GM10266 (cell line): ENCODE measurements around the gene KRTAP5-1.

Experiments
- DNase-seq: peaks from one replicate; pipeline ENCODE4 v3.0.0; 2012; ENCODE audit errors: extremely low spot score
- TF ChIP-seq, protein P1 (sequence below): IDR thresholded peaks from 2 replicates; pipeline ENCODE4 v1.5.1; 2012; ENCODE audit warnings: mild to moderate bottlenecking, low read depth; ENCODE audit not compliant: control insufficient read depth, insufficient read depth; ENCODE audit errors: missing control alignments

Gene KRTAP5-1

DNA sequence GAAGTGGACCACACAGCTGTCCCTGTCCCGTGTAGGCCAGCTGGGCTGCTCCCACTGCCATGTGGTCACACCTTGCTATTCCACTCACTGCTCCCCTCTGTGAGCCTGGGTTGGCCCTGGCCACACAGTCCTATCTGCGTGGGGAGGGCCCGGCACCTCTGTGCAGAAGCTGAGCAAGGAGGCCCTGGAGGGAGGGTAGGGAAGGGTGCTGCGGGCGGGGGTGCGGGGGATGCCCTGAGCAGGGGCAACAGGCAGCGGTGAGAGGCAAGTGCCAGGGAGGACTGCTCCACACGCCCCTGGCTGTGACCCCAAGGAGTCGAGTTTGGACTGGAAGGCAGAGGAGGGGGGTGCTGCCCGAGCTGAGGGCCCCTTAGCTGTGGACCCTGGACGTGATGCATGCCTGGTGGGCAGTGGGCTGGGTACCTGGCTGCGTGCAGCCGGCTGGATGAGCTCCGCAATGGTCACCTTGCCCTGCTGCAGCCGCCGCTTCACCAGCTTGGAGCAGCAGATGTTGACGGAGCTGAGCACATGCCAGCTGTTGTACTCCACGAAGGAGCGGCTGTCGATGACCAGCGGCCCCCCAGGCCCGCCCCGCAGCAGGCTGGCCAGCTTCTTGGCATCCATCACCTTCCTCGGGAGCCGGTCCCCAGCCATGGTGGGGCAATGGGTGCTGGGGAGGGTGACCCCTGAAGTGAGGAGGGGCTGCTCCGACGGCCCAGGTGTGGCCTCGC is 19.7 kb downstream of the KRTAP5-1 start:
- TF ChIP-seq, protein P1, sequence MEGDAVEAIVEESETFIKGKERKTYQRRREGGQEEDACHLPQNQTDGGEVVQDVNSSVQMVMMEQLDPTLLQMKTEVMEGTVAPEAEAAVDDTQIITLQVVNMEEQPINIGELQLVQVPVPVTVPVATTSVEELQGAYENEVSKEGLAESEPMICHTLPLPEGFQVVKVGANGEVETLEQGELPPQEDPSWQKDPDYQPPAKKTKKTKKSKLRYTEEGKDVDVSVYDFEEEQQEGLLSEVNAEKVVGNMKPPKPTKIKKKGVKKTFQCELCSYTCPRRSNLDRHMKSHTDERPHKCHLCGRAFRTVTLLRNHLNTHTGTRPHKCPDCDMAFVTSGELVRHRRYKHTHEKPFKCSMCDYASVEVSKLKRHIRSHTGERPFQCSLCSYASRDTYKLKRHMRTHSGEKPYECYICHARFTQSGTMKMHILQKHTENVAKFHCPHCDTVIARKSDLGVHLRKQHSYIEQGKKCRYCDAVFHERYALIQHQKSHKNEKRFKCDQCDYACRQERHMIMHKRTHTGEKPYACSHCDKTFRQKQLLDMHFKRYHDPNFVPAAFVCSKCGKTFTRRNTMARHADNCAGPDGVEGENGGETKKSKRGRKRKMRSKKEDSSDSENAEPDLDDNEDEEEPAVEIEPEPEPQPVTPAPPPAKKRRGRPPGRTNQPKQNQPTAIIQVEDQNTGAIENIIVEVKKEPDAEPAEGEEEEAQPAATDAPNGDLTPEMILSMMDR, result no peak
- DNase-seq, result no peak

DNA sequence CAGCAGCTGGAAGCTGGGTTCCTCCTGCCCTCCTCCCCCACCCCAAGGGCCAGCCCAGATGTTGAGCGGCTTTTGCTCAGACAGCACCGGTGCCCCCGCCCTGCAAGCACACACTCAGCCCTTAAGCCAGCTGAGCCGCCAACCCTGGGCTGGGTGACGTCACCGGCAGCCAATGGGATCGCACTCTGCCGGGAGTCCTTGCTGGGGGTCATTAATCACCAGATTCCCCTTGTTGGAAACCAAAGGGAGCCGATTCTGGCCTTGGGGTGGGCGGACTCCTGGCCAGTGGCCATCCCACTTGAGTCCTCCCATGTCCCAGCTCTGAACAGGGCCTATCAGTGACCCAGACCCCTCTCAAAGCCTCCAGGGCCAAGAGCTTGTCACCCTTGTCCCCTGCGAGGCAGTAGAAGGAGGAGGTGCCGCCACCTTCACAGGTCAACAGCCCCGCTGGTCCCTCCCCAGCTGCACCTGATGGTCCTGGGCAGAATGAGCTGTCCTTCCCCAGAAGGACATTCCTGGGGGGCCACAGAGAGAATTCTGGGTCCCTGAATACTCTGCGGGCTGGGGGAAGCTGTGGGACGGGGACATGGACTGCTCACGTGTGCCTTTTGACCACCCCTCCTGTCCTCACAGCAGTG is 20.4 kb downstream of the KRTAP5-1 start:
- TF ChIP-seq, protein P1, result no peak
- DNase-seq, result no peak

DNA sequence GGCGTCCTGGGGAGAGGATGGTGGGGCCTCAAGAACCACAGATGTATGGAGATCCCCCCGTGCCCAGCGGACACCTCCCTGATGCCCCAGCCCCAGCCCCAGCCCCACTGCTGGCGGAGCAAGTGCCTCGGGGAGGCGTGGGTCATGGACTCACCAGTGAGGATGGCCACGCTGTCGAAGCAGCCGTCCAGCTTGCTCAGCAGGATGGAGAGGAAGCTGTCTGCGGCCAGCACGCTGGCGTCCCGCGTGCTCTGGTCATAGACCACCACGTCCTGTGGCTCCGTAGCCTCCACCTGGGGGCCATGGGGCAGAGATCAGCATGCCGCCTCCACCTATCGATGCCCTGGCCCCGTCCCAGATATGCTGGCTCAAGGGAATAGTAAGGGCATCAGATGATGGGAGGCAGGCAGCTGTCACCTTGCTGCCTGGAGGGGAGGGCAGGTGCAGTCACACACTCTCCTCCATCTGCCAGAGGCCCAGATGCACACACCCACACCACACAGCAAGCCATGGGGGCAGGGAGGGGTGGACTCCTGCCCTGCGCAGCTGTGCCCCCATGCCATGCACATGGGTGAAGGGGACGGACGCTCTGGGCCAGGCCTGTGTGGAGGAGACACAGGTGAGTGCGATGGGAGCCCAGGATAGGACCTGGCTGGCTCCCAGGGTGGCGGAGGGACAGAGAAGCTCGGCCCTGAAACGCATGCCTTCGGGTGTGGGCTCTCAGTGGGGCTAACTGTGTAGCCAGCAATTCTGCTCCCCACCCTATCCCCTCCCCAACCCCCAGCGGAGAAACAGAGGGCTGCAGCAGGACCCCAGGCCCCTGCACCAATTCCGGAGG is 21.2 kb downstream of the KRTAP5-1 start:
- DNase-seq, result no peak
- TF ChIP-seq, protein P1, result no peak

DNA sequence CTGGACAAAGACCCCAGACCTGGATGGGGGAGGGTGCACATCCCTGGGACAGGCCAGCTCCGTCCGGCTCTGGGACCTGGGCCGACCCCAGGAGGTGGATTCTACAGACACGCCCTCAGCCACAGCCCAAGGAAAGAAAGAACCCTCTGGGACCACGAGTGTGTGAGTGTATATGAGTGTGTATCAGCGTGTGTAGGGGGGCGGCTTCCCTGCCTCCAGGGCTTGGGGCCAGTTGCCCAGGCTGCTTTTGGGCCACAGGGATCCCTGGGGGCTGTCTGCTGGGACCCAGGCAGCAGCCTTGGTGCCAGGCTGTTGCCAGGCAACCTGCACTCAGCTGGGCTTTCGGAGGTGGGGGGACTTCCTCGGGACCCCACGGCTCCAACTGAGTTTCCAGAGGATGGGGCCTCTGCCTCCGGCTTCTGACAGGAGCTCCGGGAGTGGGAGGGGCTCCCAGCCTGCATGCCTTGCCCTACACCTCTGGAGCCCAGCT is 21.9 kb downstream of the KRTAP5-1 start:
- no peak for DNase-seq
- TF ChIP-seq, protein P1, result no peak

DNA sequence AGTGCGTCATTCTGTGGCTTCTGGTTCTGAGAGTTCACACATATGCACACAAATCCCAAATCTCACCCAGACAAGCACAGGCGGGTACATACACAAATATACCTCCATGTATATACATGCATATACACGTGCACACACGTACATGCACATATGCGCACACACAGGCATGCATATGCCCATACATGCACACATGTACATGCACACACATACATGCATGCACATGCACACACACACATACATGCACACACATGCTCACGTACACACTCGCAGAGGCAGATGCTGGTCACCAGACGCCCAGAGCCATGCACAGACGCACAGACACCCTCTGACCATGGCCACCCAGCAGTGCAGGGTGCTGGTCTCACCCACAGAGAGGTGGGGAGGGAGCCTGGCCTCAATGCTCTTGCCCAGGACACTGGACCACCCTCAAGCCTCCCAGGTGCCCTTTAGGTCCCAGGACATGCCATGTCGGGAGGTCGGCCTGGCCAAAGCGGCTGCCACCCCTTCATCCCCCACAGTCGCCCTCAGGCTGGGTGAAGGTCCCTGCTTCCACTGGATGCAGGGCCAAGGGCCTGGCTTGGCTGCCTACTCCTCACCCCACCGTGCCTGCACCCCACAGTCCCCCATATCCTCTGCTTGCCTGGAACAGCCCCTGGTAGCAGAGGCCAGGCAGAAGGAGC is 22.5 kb downstream of the KRTAP5-1 start:
- DNase-seq, result no peak

DNA sequence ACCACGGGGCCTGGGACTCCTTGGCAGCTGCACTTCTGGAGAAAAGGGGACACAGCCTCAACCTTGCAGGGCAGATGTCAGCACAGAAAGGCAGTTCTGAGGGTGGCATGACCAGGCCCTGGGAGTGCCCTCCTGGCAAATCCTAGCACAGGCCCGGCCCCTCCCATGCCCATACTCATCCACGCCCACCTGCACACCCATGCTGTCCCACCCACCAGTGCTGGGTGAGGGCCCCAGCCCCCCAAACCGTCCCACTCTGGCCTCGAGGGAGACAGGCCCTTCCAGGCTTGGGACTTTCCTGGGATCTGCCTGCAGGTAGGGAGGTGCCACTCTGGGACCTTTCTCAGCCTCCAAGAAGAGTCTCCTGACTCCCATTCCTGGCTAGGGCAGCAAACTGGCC is 23.1 kb downstream of the KRTAP5-1 start:
- DNase-seq, result no peak
- TF ChIP-seq, protein P1, result no peak

More for the DNA sequence above, 22.5 kb downstream of the KRTAP5-1 start:
- TF ChIP-seq, protein P1, result no peak
